ENCODE results near the gene HEMK1. TPM values are rescaled to one million over a fixed set of nuclear protein-coding genes. Genes with fewer than 3 reads are reported as not detected.

HEMK1 gene
- total and polyA plus RNA-seq, 4 donors: 3.7 to 9.5 (median 8.9) TPM

GRCh38 chr3:50609071-50609762, 39.9 kb downstream of the HEMK1 start:
- peak overlapping the region; percentile 73 to 91 (median 88) for H3K4me3 ChIP-seq (ENCODE audit: low read depth in 1 of 3, low read length in 3 of 3)
- TF ChIP-seq EGR1 (IDR thresholded peaks at IDR 0.05; ENCODE audit: low read depth in 2 of 2) (no peak), JUND (IDR thresholded peaks at IDR 0.05) (no peak), SP1 (IDR thresholded peaks at IDR 0.05) (no peak), RXRA (IDR thresholded peaks at IDR 0.05) (no peak), NR2F2 (IDR thresholded peaks at IDR 0.05) (no peak), CTCF (IDR thresholded peaks at IDR 0.05; ENCODE audit: low read depth, low read length, missing input control) (no peak), MAX (IDR thresholded peaks at IDR 0.05) (no peak), HNF4A (conservative IDR thresholded peaks at IDR 0.05) (no peak), HNF4G (IDR thresholded peaks at IDR 0.05) (no peak), ZBTB33 (IDR thresholded peaks at IDR 0.05) (no peak)
- 83% methylated on average over 5 of the region's 5 CpGs for WGBS
- H3K9me3 ChIP-seq (ENCODE audit: control insufficient read depth in 4 of 4, low read length in 3 of 4): no peaks in the 10 kb centered on the region
- no peaks in the 10 kb centered on the region for H3K27me3 ChIP-seq (ENCODE audit: control insufficient read depth in 4 of 4, insufficient read depth in 4 of 4, low read length in 3 of 4)
- peaks cover 9 to 24% (median 15%) of the 10 kb centered on the region in 4 donors for H3K36me3 ChIP-seq (ENCODE audit: control insufficient read depth in 4 of 4, insufficient read depth in 3 of 4, low read depth in 1 of 4, low read length in 3 of 4)
- H3K4me1 ChIP-seq (ENCODE audit: control insufficient read depth in 4 of 4, insufficient read depth in 4 of 4, low read length in 3 of 4): peaks cover 14 to 79% (median 64%) of the 10 kb centered on the region in 4 donors
- DNase-seq (ENCODE audit: low spot score): no peak
- peak overlapping the region; percentile 2 to 5 for H3K27ac ChIP-seq (ENCODE audit: low read depth in 1 of 2, low read length in 2 of 2)
- H3K9ac ChIP-seq (ENCODE audit: low read depth in 1 of 2, low read length in 2 of 2): peak overlapping the region; percentile 29 to 62

GRCh38 chr3:50609763-50610085, 40.4 kb downstream of the HEMK1 start:
- peaks cover 14 to 78% (median 59%) of the 10 kb centered on the region in 4 donors for H3K4me1 ChIP-seq (ENCODE audit: control insufficient read depth in 4 of 4, insufficient read depth in 4 of 4, low read length in 3 of 4)
- peak overlapping the region; percentile 73 to 91 (median 88) for H3K4me3 ChIP-seq (ENCODE audit: low read depth in 1 of 3, low read length in 3 of 3)
- no peak for DNase-seq (ENCODE audit: low spot score)
- peak overlapping the region; percentile 2 to 5 for H3K27ac ChIP-seq (ENCODE audit: low read depth in 1 of 2, low read length in 2 of 2)
- WGBS: 66% methylated on average over 3 of the region's 3 CpGs
- H3K36me3 ChIP-seq (ENCODE audit: control insufficient read depth in 4 of 4, insufficient read depth in 3 of 4, low read depth in 1 of 4, low read length in 3 of 4): peaks cover 9 to 24% (median 15%) of the 10 kb centered on the region in 4 donors
- H3K27me3 ChIP-seq (ENCODE audit: control insufficient read depth in 4 of 4, insufficient read depth in 4 of 4, low read length in 3 of 4): no peaks in the 10 kb centered on the region
- TF ChIP-seq TAF1 (conservative IDR thresholded peaks at IDR 0.05) (no peak), RAD21 (IDR thresholded peaks at IDR 0.05) (no peak), RXRA (IDR thresholded peaks at IDR 0.05) (no peak), CTCF (IDR thresholded peaks at IDR 0.05; ENCODE audit: low read depth, low read length, missing input control) (no peak), FOXA2 (IDR thresholded peaks at IDR 0.05) (no peak), REST (IDR thresholded peaks at IDR 0.05) (no peak), YY1 (IDR thresholded peaks at IDR 0.05) (no peak), FOXA1 (IDR thresholded peaks at IDR 0.05) (no peak), GABPA (IDR thresholded peaks at IDR 0.05 in 1 of 2, conservative IDR thresholded peaks at IDR 0.05 in 1 of 2) (no peak), JUND (IDR thresholded peaks at IDR 0.05) (no peak), MAX (IDR thresholded peaks at IDR 0.05) (no peak), EGR1 (IDR thresholded peaks at IDR 0.05; ENCODE audit: low read depth in 2 of 2) (no peak), HNF4A (conservative IDR thresholded peaks at IDR 0.05) (no peak), HNF4G (IDR thresholded peaks at IDR 0.05) (no peak), SP1 (IDR thresholded peaks at IDR 0.05) (no peak), NR2F2 (IDR thresholded peaks at IDR 0.05) (no peak), ATF3 (IDR thresholded peaks at IDR 0.05) (no peak), ZBTB33 (IDR thresholded peaks at IDR 0.05) (no peak)
- H3K9ac ChIP-seq (ENCODE audit: low read depth in 1 of 2, low read length in 2 of 2): peak overlapping the region in 1 of 2 donors; percentile 48
- H3K9me3 ChIP-seq (ENCODE audit: control insufficient read depth in 4 of 4, low read length in 3 of 4): no peaks in the 10 kb centered on the region

All from liver (tissue), 9 donors.